Measurements from ENCODE around the gene GMCL1. TPM values are rescaled to one million over a fixed set of nuclear protein-coding genes. Genes with fewer than 3 reads are reported as not detected.

Gene GMCL1
- total and polyA plus RNA-seq, 9 of the 15 experiments (the other 6 are each of a cell fraction or from before 2014, with no cell fraction given), result 7.0 to 27.3 (median 15.4) TPM

DNA sequence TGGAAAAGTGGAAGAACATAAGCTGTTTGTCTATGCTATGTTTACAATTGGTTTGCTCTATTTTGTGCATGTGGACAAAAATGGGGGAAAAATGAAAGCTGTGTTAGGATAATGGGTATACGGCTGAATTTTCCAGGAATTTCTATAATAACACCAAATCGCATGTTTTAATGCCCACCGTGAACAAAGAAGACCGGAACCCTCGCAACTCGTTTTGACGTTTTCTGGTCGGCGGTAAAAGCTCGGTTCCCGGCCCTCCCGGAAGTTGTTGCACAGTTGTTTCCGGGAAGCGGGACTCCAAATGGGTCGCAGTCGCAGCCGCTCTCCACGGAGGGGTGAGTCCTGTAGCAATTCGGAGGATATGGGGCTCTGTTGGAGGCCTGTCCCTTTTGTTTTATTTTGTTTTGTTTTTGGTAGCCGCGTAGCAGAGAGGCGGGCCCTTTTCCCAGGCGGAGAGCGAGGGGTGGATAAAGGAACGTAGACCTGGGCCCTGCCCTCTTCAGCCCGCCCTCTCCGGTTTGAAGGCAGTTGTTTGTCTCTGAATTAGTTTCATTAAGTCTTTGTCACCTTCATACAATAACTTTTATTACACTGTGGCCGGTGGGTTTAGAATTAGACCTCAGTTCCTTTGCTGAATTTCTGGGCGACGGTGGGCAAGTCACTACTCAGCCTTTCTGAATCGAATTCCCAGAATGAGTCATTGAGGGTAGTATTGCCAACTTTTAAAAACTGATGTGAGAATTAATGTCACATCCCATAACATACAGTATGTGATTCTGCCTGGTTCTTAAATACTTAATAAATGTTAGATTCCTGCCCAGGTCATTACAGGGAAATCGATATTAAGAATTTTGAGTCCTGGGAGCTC is 64.5 kb downstream of the GMCL1 start, which contains the start of gene SNRNP27 (continued):
- TF ChIP-seq, protein P1, sequence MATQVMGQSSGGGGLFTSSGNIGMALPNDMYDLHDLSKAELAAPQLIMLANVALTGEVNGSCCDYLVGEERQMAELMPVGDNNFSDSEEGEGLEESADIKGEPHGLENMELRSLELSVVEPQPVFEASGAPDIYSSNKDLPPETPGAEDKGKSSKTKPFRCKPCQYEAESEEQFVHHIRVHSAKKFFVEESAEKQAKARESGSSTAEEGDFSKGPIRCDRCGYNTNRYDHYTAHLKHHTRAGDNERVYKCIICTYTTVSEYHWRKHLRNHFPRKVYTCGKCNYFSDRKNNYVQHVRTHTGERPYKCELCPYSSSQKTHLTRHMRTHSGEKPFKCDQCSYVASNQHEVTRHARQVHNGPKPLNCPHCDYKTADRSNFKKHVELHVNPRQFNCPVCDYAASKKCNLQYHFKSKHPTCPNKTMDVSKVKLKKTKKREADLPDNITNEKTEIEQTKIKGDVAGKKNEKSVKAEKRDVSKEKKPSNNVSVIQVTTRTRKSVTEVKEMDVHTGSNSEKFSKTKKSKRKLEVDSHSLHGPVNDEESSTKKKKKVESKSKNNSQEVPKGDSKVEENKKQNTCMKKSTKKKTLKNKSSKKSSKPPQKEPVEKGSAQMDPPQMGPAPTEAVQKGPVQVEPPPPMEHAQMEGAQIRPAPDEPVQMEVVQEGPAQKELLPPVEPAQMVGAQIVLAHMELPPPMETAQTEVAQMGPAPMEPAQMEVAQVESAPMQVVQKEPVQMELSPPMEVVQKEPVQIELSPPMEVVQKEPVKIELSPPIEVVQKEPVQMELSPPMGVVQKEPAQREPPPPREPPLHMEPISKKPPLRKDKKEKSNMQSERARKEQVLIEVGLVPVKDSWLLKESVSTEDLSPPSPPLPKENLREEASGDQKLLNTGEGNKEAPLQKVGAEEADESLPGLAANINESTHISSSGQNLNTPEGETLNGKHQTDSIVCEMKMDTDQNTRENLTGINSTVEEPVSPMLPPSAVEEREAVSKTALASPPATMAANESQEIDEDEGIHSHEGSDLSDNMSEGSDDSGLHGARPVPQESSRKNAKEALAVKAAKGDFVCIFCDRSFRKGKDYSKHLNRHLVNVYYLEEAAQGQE (IDR thresholded peaks at IDR 0.05; ENCODE audit: borderline replicate concordance), result no peak
- TF ChIP-seq, protein P1 (CRISPR knock-in tag; IDR thresholded peaks at IDR 0.05; ENCODE audit: low read depth), result no peak
- TF ChIP-seq HDGF (IDR thresholded peaks at IDR 0.05) (no peak), MECOM (CRISPR knock-in tag; IDR thresholded peaks at IDR 0.05) (no peak), HCFC1 (IDR thresholded peaks at IDR 0.05; ENCODE audit: low read depth, low read length) (peak; percentile 78), FOXM1 (IDR thresholded peaks at IDR 0.05; ENCODE audit: low read depth) (no peak), FOXM1 (CRISPR knock-in tag; IDR thresholded peaks at IDR 0.05; ENCODE audit: low read depth) (no peak), PTRF (tag; IDR thresholded peaks at IDR 0.05) (no peak), RFX5 (IDR thresholded peaks at IDR 0.05; ENCODE audit: low read depth, low read length) (no peak), SMARCB1 (IDR thresholded peaks at IDR 0.05; ENCODE audit: insufficient read length, low read depth) (no peak), PTTG1 (tag; IDR thresholded peaks at IDR 0.05; ENCODE audit: low read depth) (no peak), GATA2 (CRISPR knock-in tag; IDR thresholded peaks at IDR 0.05) (no peak; the same call in 1 of the 2 replicates), NCOA1 (IDR thresholded peaks at IDR 0.05; ENCODE audit: low read depth) (peak; percentile 98), RBM15 (IDR thresholded peaks at IDR 0.05; ENCODE audit: insufficient read depth, low read length) (no peak), LEF1 (IDR thresholded peaks at IDR 0.05) (peak; percentile 46; the same call in 1 of the 2 replicates), ZNF217 (CRISPR knock-in tag; IDR thresholded peaks at IDR 0.05) (no peak), JUN (IDR thresholded peaks at IDR 0.05; ENCODE audit: borderline replicate concordance, low read depth, low read length) (0 out of 2 replicates have a peak, but pooled peaks have one; percentile 27), JUN (CRISPR knock-in tag; IDR thresholded peaks at IDR 0.05; ENCODE audit: borderline replicate concordance) (no peak), TCFL5 (CRISPR knock-in tag; conservative IDR thresholded peaks at IDR 0.05) (no peak), ZNF384 (IDR thresholded peaks at IDR 0.05; ENCODE audit: low read depth, low read length) (no peak)
- TF ChIP-seq, protein P2, sequence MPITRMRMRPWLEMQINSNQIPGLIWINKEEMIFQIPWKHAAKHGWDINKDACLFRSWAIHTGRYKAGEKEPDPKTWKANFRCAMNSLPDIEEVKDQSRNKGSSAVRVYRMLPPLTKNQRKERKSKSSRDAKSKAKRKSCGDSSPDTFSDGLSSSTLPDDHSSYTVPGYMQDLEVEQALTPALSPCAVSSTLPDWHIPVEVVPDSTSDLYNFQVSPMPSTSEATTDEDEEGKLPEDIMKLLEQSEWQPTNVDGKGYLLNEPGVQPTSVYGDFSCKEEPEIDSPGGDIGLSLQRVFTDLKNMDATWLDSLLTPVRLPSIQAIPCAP (CRISPR knock-in tag; IDR thresholded peaks at IDR 0.05; ENCODE audit: borderline replicate concordance), result no peak
